CD8-positive, alpha-beta memory T cell (primary cell): ENCODE data around the gene ADAM29. TPM values are rescaled to one million over a fixed set of nuclear protein-coding genes. Genes with fewer than 3 reads are reported as not detected.
A peak's percentile ranks its signal among the peaks of the same experiment; 100 is the strongest.

Source experiments
- CTCF ChIA-PET: fragments of 350-600 bp; sonication (Branson Sonifier 250); formaldehyde crosslinking; loops from one replicate; lab custom pipeline; 2021; ENCODE audit warnings: antibody characterized with exemption; lab: Charles Lee
- POLR2A ChIA-PET: fragments of 350-600 bp; sonication (Branson Sonifier 250); formaldehyde crosslinking; loops from one replicate; lab custom pipeline; 2021; ENCODE audit warnings: antibody characterized with exemption; lab: Charles Lee
- DNase-seq, 5 donors: peaks; one replicate each; pipeline versions ENCODE4 v3.0.0 to v3.0.0-alpha.2; 2020 to 2022; ENCODE audit warnings: mixed read lengths in 1 of 5
- H3K27ac ChIP-seq: one replicate; pipeline ENCODE4 v1.7.0; 2013; ENCODE audit warnings: low read depth, mild to moderate bottlenecking, low read length, moderate library complexity
- H3K27me3 ChIP-seq: 2 replicates; pipeline ENCODE4 v1.7.0; 2013; ENCODE audit warnings: low read length, mild to moderate bottlenecking; ENCODE audit not compliant: insufficient read depth, poor library complexity, severe bottlenecking
- H3K36me3 ChIP-seq: 2 replicates; pipeline ENCODE4 v1.7.0; 2013; ENCODE audit warnings: mild to moderate bottlenecking, low read length, moderate library complexity; ENCODE audit not compliant: insufficient read depth
- H3K4me1 ChIP-seq: 2 replicates; pipeline ENCODE4 v1.7.0; 2013; ENCODE audit warnings: mild to moderate bottlenecking, low read length, moderate library complexity; ENCODE audit not compliant: insufficient read depth
- H3K4me3 ChIP-seq: 2 replicates; pipeline ENCODE4 v1.7.0; 2013; ENCODE audit warnings: mild to moderate bottlenecking, low read length
- H3K9me3 ChIP-seq: 2 replicates; pipeline ENCODE4 v1.7.0; 2013; ENCODE audit warnings: mild to moderate bottlenecking, low read length
- H3K27ac Mint-ChIP-seq, 8 donors: one replicate each; pipeline ENCODE4 v1.8.0; 2020 to 2021; ENCODE audit warnings: mixed read lengths in 8 of 8, mild to moderate bottlenecking in 6 of 8, inconsistent platforms in 3 of 8, moderate library complexity in 3 of 8
- H3K27me3 Mint-ChIP-seq, 2 donors: one replicate each; pipeline ENCODE4 v1.8.0; 2020 to 2021; ENCODE audit warnings: mixed read lengths in 2 of 2, mild to moderate bottlenecking in 1 of 2, moderate library complexity in 1 of 2
- H3K36me3 Mint-ChIP-seq, 3 donors: one replicate each; pipeline ENCODE4 v1.8.0; 2020 to 2021; ENCODE audit warnings: mixed read lengths in 3 of 3, inconsistent platforms in 1 of 3, mild to moderate bottlenecking in 1 of 3
- H3K4me1 Mint-ChIP-seq, 3 donors: one replicate each; pipeline ENCODE4 v1.8.0; 2020 to 2021; ENCODE audit warnings: mixed read lengths in 3 of 3, inconsistent platforms in 1 of 3, mild to moderate bottlenecking in 1 of 3
- H3K4me3 Mint-ChIP-seq, 7 donors: one replicate each; pipeline ENCODE4 v1.8.0; 2020 to 2021; ENCODE audit warnings: mixed read lengths in 7 of 7, mild to moderate bottlenecking in 6 of 7, moderate library complexity in 4 of 7, inconsistent platforms in 2 of 7
- H3K9me3 Mint-ChIP-seq, 5 donors: one replicate each; pipeline ENCODE4 v1.8.0; 2020 to 2022; ENCODE audit warnings: mixed read lengths in 5 of 5, mild to moderate bottlenecking in 3 of 5, moderate library complexity in 2 of 5, inconsistent platforms in 1 of 5
- polyA plus RNA-seq: library from polyadenylated mRNA; unstranded; fragments of 300-500 nt; fragmentation: Illumina TruSeq; gene quantifications from one replicate; pipeline ENCODE4 v1.2.3, GENCODE V29; 2021
- total RNA-seq, 2 experiments: library from RNA; stranded (reverse); gene quantifications; one replicate each; pipeline ENCODE4 v1.2.3, GENCODE V29; 2021

The ADAM29 gene
- total and polyA plus RNA-seq, 3 experiments from 2014 or later = 0.53 TPM; not detected in 2

- no peak for DNase-seq
- POLR2A ChIA-PET = no interaction called here
- no peak overlapping the region for H3K4me3 ChIP-seq
- CTCF ChIA-PET = no interaction called here
- no peaks in the 10 kb centered on the region for H3K36me3 Mint-ChIP-seq
- no peaks in the 10 kb centered on the region for H3K36me3 ChIP-seq
- H3K4me1 ChIP-seq = no peaks in the 10 kb centered on the region
- H3K27ac Mint-ChIP-seq = no peak overlapping the region
- no peaks in the 10 kb centered on the region for H3K27me3 Mint-ChIP-seq
- H3K4me3 Mint-ChIP-seq = no peak overlapping the region
- H3K4me1 Mint-ChIP-seq = no peaks in the 10 kb centered on the region
- H3K27me3 ChIP-seq = no peaks in the 10 kb centered on the region
- no peak overlapping the region for H3K27ac ChIP-seq
- H3K9me3 ChIP-seq = no peaks in the 10 kb centered on the region
- peaks cover 0 to 12% (median 4%) of the 10 kb centered on the region in 5 donors for H3K9me3 Mint-ChIP-seq
These were observed 35.7 kb upstream of the ADAM29 start for GRCh38 chr4:174882317-174882992.

- H3K9me3 Mint-ChIP-seq = peaks cover 0 to 15% (median 14%) of the 10 kb centered on the region in 5 donors
- no peaks in the 10 kb centered on the region for H3K27me3 Mint-ChIP-seq
- Histone ChIP-seq H3K4me3 (no peak overlapping the region), H3K9me3 (no peaks in the 10 kb centered on the region), H3K27ac (no peak overlapping the region), H3K4me1 (no peaks in the 10 kb centered on the region), H3K27me3 (no peaks in the 10 kb centered on the region), H3K36me3 (no peaks in the 10 kb centered on the region)
- H3K36me3 Mint-ChIP-seq = no peaks in the 10 kb centered on the region
- ChIA-PET POLR2A (no interaction called here), CTCF (no interaction called here)
- DNase-seq = no peak
- no peaks in the 10 kb centered on the region for H3K4me1 Mint-ChIP-seq
- H3K27ac Mint-ChIP-seq = no peak overlapping the region
- H3K4me3 Mint-ChIP-seq = no peak overlapping the region
These were observed 10.7 kb upstream of the ADAM29 start for GRCh38 chr4:174907508-174907907.

- POLR2A ChIA-PET = no interaction called here
- CTCF ChIA-PET = no interaction called here
- DNase-seq = no peak
- Mint-ChIP-seq H3K36me3 (no peaks in the 10 kb centered on the region), H3K4me3 (no peak overlapping the region), H3K4me1 (no peaks in the 10 kb centered on the region), H3K27ac (no peak overlapping the region), H3K27me3 (no peaks in the 10 kb centered on the region), H3K9me3 (peaks cover 0 to 21% (median 11%) of the 10 kb centered on the region in 5 donors)
- Histone ChIP-seq H3K36me3 (no peaks in the 10 kb centered on the region), H3K4me1 (no peaks in the 10 kb centered on the region), H3K9me3 (no peaks in the 10 kb centered on the region), H3K27ac (no peak overlapping the region), H3K27me3 (no peaks in the 10 kb centered on the region), H3K4me3 (no peak overlapping the region)
These were observed 7.9 kb upstream of the ADAM29 start for GRCh38 chr4:174910271-174910670.

GRCh38 chr4:174912919-174913543 lies 5.1 kb upstream of the ADAM29 start:
- Mint-ChIP-seq H3K4me3 (no peak overlapping the region), H3K4me1 (no peaks in the 10 kb centered on the region), H3K27ac (no peak overlapping the region), H3K27me3 (no peaks in the 10 kb centered on the region), H3K36me3 (no peaks in the 10 kb centered on the region), H3K9me3 (peaks cover 0 to 23% (median 8%) of the 10 kb centered on the region in 5 donors)
- H3K27me3 ChIP-seq = no peaks in the 10 kb centered on the region
- no peak overlapping the region for H3K4me3 ChIP-seq
- no peaks in the 10 kb centered on the region for H3K36me3 ChIP-seq
- CTCF ChIA-PET = no interaction called here
- no peaks in the 10 kb centered on the region for H3K9me3 ChIP-seq
- DNase-seq = no peak
- H3K4me1 ChIP-seq = no peaks in the 10 kb centered on the region
- H3K27ac ChIP-seq = no peak overlapping the region
- POLR2A ChIA-PET = no interaction called here

- Histone ChIP-seq H3K4me1 (no peaks in the 10 kb centered on the region), H3K27ac (no peak overlapping the region), H3K4me3 (no peak overlapping the region), H3K9me3 (no peaks in the 10 kb centered on the region), H3K36me3 (no peaks in the 10 kb centered on the region), H3K27me3 (no peaks in the 10 kb centered on the region)
- Mint-ChIP-seq H3K27ac (no peak overlapping the region), H3K36me3 (no peaks in the 10 kb centered on the region), H3K4me3 (no peak overlapping the region), H3K4me1 (no peaks in the 10 kb centered on the region), H3K27me3 (no peaks in the 10 kb centered on the region), H3K9me3 (peaks cover 0 to 25% (median under 1%) of the 10 kb centered on the region in 5 donors)
- ChIA-PET POLR2A (no interaction called here), CTCF (no interaction called here)
- DNase-seq = no peak
These were observed 1.8 kb downstream of the ADAM29 start for GRCh38 chr4:174919886-174920423.

GRCh38 chr4:174926958-174927357 lies 8.8 kb downstream of the ADAM29 start:
- Histone ChIP-seq H3K27ac (no peak overlapping the region), H3K27me3 (no peaks in the 10 kb centered on the region), H3K4me3 (no peak overlapping the region), H3K9me3 (no peaks in the 10 kb centered on the region), H3K36me3 (no peaks in the 10 kb centered on the region), H3K4me1 (no peaks in the 10 kb centered on the region)
- H3K4me1 Mint-ChIP-seq = no peaks in the 10 kb centered on the region
- H3K36me3 Mint-ChIP-seq = no peaks in the 10 kb centered on the region
- DNase-seq = no peak
- H3K4me3 Mint-ChIP-seq = no peak overlapping the region
- no peak overlapping the region for H3K27ac Mint-ChIP-seq
- CTCF ChIA-PET = no interaction called here
- peaks cover 0 to 15% (median 2%) of the 10 kb centered on the region in 5 donors for H3K9me3 Mint-ChIP-seq
- no peaks in the 10 kb centered on the region for H3K27me3 Mint-ChIP-seq
- POLR2A ChIA-PET = no interaction called here

- H3K36me3 ChIP-seq = no peaks in the 10 kb centered on the region
- ChIA-PET CTCF (no interaction called here), POLR2A (no interaction called here)
- no peaks in the 10 kb centered on the region for H3K4me1 ChIP-seq
- peak overlapping the region in 5 of 8 donors; percentile 35 to 82 (median 50) for H3K27ac Mint-ChIP-seq
- H3K27me3 Mint-ChIP-seq = no peaks in the 10 kb centered on the region
- no peaks in the 10 kb centered on the region for H3K4me1 Mint-ChIP-seq
- no peaks in the 10 kb centered on the region for H3K9me3 ChIP-seq
- DNase-seq = peak in 2 of 5 donors; percentile 3 to 30
- peaks cover under 1 to 12% (median 4%) of the 10 kb centered on the region in 5 donors for H3K9me3 Mint-ChIP-seq
- no peak overlapping the region for H3K4me3 Mint-ChIP-seq
- H3K27ac ChIP-seq = no peak overlapping the region
- H3K27me3 ChIP-seq = no peaks in the 10 kb centered on the region
- H3K36me3 Mint-ChIP-seq = no peaks in the 10 kb centered on the region
- H3K4me3 ChIP-seq = no peak overlapping the region
These were observed 10.0 kb downstream of the ADAM29 start for GRCh38 chr4:174928174-174928573.

- H3K4me3 Mint-ChIP-seq = no peak overlapping the region
- Histone ChIP-seq H3K27ac (no peak overlapping the region), H3K9me3 (no peaks in the 10 kb centered on the region), H3K4me1 (no peaks in the 10 kb centered on the region), H3K4me3 (no peak overlapping the region), H3K36me3 (no peaks in the 10 kb centered on the region), H3K27me3 (no peaks in the 10 kb centered on the region)
- peak overlapping the region in 5 of 8 donors; percentile 10 to 82 (median 51) for H3K27ac Mint-ChIP-seq
- DNase-seq = no peak
- ChIA-PET POLR2A (no interaction called here), CTCF (no interaction called here)
- H3K36me3 Mint-ChIP-seq = no peaks in the 10 kb centered on the region
- H3K9me3 Mint-ChIP-seq = peaks cover 2 to 12% (median 4%) of the 10 kb centered on the region in 5 donors
- H3K27me3 Mint-ChIP-seq = no peaks in the 10 kb centered on the region
- H3K4me1 Mint-ChIP-seq = no peaks in the 10 kb centered on the region
These were observed 10.6 kb downstream of the ADAM29 start for GRCh38 chr4:174928575-174929253.
